ENCODE measurements around the gene SLC17A1. TPM values are rescaled to one million over a fixed set of nuclear protein-coding genes. Genes with fewer than 3 reads are reported as not detected.

Gene SLC17A1
- total and polyA plus RNA-seq, 2 of the 13 experiments (the other 11 are each of a cell fraction or from before 2014, with no cell fraction given): 0.09 to 2.1 TPM

DNA sequence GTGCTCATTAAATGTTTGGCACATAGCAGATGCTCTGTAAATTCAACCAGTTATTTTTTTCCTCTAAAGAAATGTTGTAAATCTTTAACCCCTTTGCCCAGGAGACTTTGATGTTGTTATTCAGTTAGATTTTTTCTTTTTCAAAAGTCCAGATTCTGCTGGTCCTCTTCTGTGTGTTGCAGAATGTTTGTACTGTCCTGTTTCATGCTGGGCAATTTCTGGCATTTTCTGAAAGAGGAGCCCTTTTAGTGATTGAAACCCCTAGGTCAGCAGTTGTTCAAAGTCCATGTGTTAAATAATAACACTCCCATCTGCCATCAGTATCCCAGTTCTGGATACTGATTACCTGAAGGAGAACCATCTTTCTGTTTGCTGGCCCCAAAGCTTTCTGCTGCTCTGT lies 1.3 kb upstream of the SLC17A1 start (continued):
- TF ChIP-seq, protein P1, sequence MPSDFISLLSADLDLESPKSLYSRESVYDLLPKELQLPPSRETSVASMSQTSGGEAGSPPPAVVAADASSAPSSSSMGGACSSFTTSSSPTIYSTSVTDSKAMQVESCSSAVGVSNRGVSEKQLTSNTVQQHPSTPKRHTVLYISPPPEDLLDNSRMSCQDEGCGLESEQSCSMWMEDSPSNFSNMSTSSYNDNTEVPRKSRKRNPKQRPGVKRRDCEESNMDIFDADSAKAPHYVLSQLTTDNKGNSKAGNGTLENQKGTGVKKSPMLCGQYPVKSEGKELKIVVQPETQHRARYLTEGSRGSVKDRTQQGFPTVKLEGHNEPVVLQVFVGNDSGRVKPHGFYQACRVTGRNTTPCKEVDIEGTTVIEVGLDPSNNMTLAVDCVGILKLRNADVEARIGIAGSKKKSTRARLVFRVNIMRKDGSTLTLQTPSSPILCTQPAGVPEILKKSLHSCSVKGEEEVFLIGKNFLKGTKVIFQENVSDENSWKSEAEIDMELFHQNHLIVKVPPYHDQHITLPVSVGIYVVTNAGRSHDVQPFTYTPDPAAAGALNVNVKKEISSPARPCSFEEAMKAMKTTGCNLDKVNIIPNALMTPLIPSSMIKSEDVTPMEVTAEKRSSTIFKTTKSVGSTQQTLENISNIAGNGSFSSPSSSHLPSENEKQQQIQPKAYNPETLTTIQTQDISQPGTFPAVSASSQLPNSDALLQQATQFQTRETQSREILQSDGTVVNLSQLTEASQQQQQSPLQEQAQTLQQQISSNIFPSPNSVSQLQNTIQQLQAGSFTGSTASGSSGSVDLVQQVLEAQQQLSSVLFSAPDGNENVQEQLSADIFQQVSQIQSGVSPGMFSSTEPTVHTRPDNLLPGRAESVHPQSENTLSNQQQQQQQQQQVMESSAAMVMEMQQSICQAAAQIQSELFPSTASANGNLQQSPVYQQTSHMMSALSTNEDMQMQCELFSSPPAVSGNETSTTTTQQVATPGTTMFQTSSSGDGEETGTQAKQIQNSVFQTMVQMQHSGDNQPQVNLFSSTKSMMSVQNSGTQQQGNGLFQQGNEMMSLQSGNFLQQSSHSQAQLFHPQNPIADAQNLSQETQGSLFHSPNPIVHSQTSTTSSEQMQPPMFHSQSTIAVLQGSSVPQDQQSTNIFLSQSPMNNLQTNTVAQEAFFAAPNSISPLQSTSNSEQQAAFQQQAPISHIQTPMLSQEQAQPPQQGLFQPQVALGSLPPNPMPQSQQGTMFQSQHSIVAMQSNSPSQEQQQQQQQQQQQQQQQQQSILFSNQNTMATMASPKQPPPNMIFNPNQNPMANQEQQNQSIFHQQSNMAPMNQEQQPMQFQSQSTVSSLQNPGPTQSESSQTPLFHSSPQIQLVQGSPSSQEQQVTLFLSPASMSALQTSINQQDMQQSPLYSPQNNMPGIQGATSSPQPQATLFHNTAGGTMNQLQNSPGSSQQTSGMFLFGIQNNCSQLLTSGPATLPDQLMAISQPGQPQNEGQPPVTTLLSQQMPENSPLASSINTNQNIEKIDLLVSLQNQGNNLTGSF (CRISPR knock-in tag; IDR thresholded peaks at IDR 0.05): no peak
- TF ChIP-seq ZNF484 (CRISPR knock-in tag; IDR thresholded peaks at IDR 0.05; ENCODE audit: borderline replicate concordance, low read depth) (no peak), MYNN (CRISPR knock-in tag; IDR thresholded peaks at IDR 0.05; ENCODE audit: low read depth) (no peak), NFATC3 (CRISPR knock-in tag; IDR thresholded peaks at IDR 0.05) (no peak), MYC (CRISPR knock-in tag; IDR thresholded peaks at IDR 0.05; ENCODE audit: borderline replicate concordance) (no peak), NFYB (CRISPR knock-in tag; IDR thresholded peaks at IDR 0.05) (no peak), IKZF1 (IDR thresholded peaks at IDR 0.05) (no peak), ZNF567 (CRISPR knock-in tag; IDR thresholded peaks at IDR 0.05; ENCODE audit: borderline replicate concordance) (no peak), JUND (CRISPR knock-in tag; IDR thresholded peaks at IDR 0.05) (no peak), HOMEZ (CRISPR knock-in tag; IDR thresholded peaks at IDR 0.05; ENCODE audit: low read depth) (peak; percentile 87), MAFG (CRISPR knock-in tag; IDR thresholded peaks at IDR 0.05) (no peak), KDM5A (IDR thresholded peaks at IDR 0.05; ENCODE audit: borderline replicate concordance, low read length) (no peak), ZBTB20 (CRISPR knock-in tag; IDR thresholded peaks at IDR 0.05; ENCODE audit: borderline replicate concordance, low read depth) (no peak), ZNF547 (CRISPR knock-in tag; IDR thresholded peaks at IDR 0.05) (no peak), ZNF687 (CRISPR knock-in tag; IDR thresholded peaks at IDR 0.05) (no peak), PHF21A (CRISPR knock-in tag; IDR thresholded peaks at IDR 0.05) (0 out of 2 replicates have a peak, but pooled peaks have one; percentile 32), POLR2G (IDR thresholded peaks at IDR 0.05; ENCODE audit: low read depth, low read length) (no peak), ZBTB3 (CRISPR knock-in tag; IDR thresholded peaks at IDR 0.05; ENCODE audit: borderline replicate concordance, low read depth) (no peak), NCOR1 (IDR thresholded peaks at IDR 0.05; ENCODE audit: borderline replicate concordance, low read length) (no peak; the same call in 1 of the 2 replicates), IRX3 (CRISPR knock-in tag; IDR thresholded peaks at IDR 0.05; ENCODE audit: borderline replicate concordance, low read depth) (no peak), ZNF644 (CRISPR knock-in tag; IDR thresholded peaks at IDR 0.05; ENCODE audit: low read depth) (peak; percentile 62; the same call in 1 of the 2 replicates)

Measured in HepG2 (cell line).